Measurements from ENCODE around the gene TIGD1. TPM values are rescaled to one million over a fixed set of nuclear protein-coding genes. Genes with fewer than 3 reads are reported as not detected.

Gene TIGD1
- polyA plus RNA-seq, 3 donors = 1.6 to 4.1 (median 2.1) TPM

GRCh38 chr2:232512602-232513001 lies 37.8 kb downstream of the TIGD1 start:
- H3K27ac Mint-ChIP-seq = peak overlapping the region in 1 of 7 donors; percentile 50
- Histone ChIP-seq H3K27ac (ENCODE audit: low read depth in 1 of 2, low read length in 2 of 2) (no peak overlapping the region), H3K4me1 (ENCODE audit: control insufficient read depth in 1 of 2, insufficient read depth in 2 of 2, low read length in 2 of 2) (no peaks in the 10 kb centered on the region), H3K36me3 (replicated peaks in 1 of 2; ENCODE audit: control insufficient read depth in 1 of 2, insufficient read depth in 2 of 2, low read length in 2 of 2) (no peaks in the 10 kb centered on the region), H3K4me2 (replicated peaks; ENCODE audit: extremely low read depth, low read length, poor library complexity, severe bottlenecking) (no peak overlapping the region), H3K27me3 (ENCODE audit: control insufficient read depth in 2 of 2, insufficient read depth in 2 of 2, low read length in 2 of 2) (no peaks in the 10 kb centered on the region), H3K9ac (ENCODE audit: insufficient read depth, low read length, poor library complexity, severe bottlenecking) (no peak overlapping the region), H3K9me3 (replicated peaks in 1 of 2; ENCODE audit: control insufficient read depth in 1 of 2, insufficient read depth in 1 of 2, low read length in 2 of 2) (no peaks in the 10 kb centered on the region), H3K4me3 (replicated peaks in 1 of 3; ENCODE audit: low read depth in 2 of 3, low read length in 3 of 3) (no peak overlapping the region), H4K20me1 (ENCODE audit: insufficient read depth, low read length) (no peaks in the 10 kb centered on the region), H3K79me2 (ENCODE audit: insufficient read depth, low read length) (no peaks in the 10 kb centered on the region), H2AFZ (ENCODE audit: insufficient read depth, low read depth, low read length, poor library complexity, severe bottlenecking) (no peak overlapping the region)
- H3K9me3 Mint-ChIP-seq = peaks cover 0 to 4% (median 0%) of the 10 kb centered on the region in 7 donors
- TF ChIP-seq, protein P1, sequence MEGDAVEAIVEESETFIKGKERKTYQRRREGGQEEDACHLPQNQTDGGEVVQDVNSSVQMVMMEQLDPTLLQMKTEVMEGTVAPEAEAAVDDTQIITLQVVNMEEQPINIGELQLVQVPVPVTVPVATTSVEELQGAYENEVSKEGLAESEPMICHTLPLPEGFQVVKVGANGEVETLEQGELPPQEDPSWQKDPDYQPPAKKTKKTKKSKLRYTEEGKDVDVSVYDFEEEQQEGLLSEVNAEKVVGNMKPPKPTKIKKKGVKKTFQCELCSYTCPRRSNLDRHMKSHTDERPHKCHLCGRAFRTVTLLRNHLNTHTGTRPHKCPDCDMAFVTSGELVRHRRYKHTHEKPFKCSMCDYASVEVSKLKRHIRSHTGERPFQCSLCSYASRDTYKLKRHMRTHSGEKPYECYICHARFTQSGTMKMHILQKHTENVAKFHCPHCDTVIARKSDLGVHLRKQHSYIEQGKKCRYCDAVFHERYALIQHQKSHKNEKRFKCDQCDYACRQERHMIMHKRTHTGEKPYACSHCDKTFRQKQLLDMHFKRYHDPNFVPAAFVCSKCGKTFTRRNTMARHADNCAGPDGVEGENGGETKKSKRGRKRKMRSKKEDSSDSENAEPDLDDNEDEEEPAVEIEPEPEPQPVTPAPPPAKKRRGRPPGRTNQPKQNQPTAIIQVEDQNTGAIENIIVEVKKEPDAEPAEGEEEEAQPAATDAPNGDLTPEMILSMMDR (IDR thresholded peaks at IDR 0.05) = no peak
- H3K27me3 Mint-ChIP-seq (ENCODE audit: low read depth in 3 of 3) = peaks cover 7 to 16% (median 13%) of the 10 kb centered on the region in 3 donors
- 93% methylated on average over 3 of the region's 10 CpGs for WGBS (ENCODE audit: insufficient coverage)
- no peaks in the 10 kb centered on the region for H3K4me1 Mint-ChIP-seq
- intact Hi-C loops (cut with micrococcal nuclease) = no loop called here
- H3K36me3 Mint-ChIP-seq = no peaks in the 10 kb centered on the region
- no peak overlapping the region for H3K4me3 Mint-ChIP-seq
- DNase-seq = no peak

DNA sequence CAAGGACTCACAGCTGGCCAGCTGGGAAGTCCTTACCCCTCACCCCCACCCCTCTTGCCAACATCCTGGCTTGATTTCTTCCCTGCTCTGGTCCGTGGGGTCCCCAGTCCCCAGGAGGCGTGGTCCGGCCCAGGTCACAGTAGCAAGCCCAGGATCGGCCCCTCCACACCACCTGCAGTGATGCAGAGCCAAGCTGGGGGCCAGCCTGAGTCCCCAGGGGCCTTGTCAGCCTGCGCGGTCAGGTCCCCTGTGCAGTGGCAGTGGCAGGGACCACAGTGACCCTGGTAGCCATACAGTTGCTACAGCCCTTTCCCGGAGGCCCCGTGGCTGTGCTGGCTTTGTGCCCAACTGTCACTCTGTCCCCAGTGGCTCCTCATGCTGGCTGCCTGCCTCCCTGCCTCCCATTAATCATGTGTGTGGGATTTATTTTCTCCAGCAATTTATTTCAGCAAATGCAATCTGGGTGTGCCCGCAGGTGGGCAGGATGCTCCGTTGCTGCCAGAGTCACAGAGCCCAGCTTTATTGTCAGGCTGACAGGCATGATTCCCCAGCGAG lies 38.9 kb downstream of the TIGD1 start:
- no peaks in the 10 kb centered on the region for H3K4me1 Mint-ChIP-seq
- H3K36me3 ChIP-seq (replicated peaks in 1 of 2; ENCODE audit: control insufficient read depth in 1 of 2, insufficient read depth in 2 of 2, low read length in 2 of 2) = no peaks in the 10 kb centered on the region
- H3K9me3 Mint-ChIP-seq = peaks cover 0 to 4% (median 0%) of the 10 kb centered on the region in 7 donors
- no peak overlapping the region for H3K4me3 ChIP-seq (replicated peaks in 1 of 3; ENCODE audit: low read depth in 2 of 3, low read length in 3 of 3)
- no peak overlapping the region for H3K9ac ChIP-seq (ENCODE audit: insufficient read depth, low read length, poor library complexity, severe bottlenecking)
- H3K27ac Mint-ChIP-seq = no peak overlapping the region
- intact Hi-C loops (cut with micrococcal nuclease) = no loop called here
- 83% methylated on average over 10 of the region's 11 CpGs for WGBS (ENCODE audit: insufficient coverage)
- no peak for DNase-seq
- H3K4me2 ChIP-seq (replicated peaks; ENCODE audit: extremely low read depth, low read length, poor library complexity, severe bottlenecking) = no peak overlapping the region
- no peak overlapping the region for H3K27ac ChIP-seq (ENCODE audit: low read depth in 1 of 2, low read length in 2 of 2)
- H3K27me3 Mint-ChIP-seq (ENCODE audit: low read depth in 3 of 3) = peaks cover 7 to 20% (median 17%) of the 10 kb centered on the region in 3 donors
- no peaks in the 10 kb centered on the region for H3K36me3 Mint-ChIP-seq
- no peaks in the 10 kb centered on the region for H4K20me1 ChIP-seq (ENCODE audit: insufficient read depth, low read length)
- H3K9me3 ChIP-seq (replicated peaks in 1 of 2; ENCODE audit: control insufficient read depth in 1 of 2, insufficient read depth in 1 of 2, low read length in 2 of 2) = no peaks in the 10 kb centered on the region
- no peak overlapping the region for H3K4me3 Mint-ChIP-seq
- no peaks in the 10 kb centered on the region for H3K79me2 ChIP-seq (ENCODE audit: insufficient read depth, low read length)
- H3K27me3 ChIP-seq (ENCODE audit: control insufficient read depth in 2 of 2, insufficient read depth in 2 of 2, low read length in 2 of 2) = no peaks in the 10 kb centered on the region
- H2AFZ ChIP-seq (ENCODE audit: insufficient read depth, low read depth, low read length, poor library complexity, severe bottlenecking) = no peak overlapping the region
- TF ChIP-seq, protein P1 (IDR thresholded peaks at IDR 0.05) = no peak
- H3K4me1 ChIP-seq (ENCODE audit: control insufficient read depth in 1 of 2, insufficient read depth in 2 of 2, low read length in 2 of 2) = no peaks in the 10 kb centered on the region
